Lower leg skin (tissue), 4 donors: ENCODE results near the gene CTTN. TPM values are rescaled to one million over a fixed set of nuclear protein-coding genes. Genes with fewer than 3 reads are reported as not detected.
A peak's percentile ranks its signal among the peaks of the same experiment; 100 is the strongest.

Source experiments
- DNase-seq, 2 donors: peaks; one replicate each; pipeline ENCODE4 v3.0.0-alpha.2; 2019; ENCODE audit warnings: low spot score in 2 of 2
- H3K4me3 ChIP-seq: fragments of 200-600 bp; sonication (generic); 2 replicates; pipeline ENCODE4 v1.5.1; 2017; ENCODE audit warnings: mild to moderate bottlenecking, low read depth; ENCODE audit not compliant: poor library complexity, severe bottlenecking
- CTCF ChIP-seq, 3 donors: fragments of 450-650 bp; IDR thresholded peaks; one replicate each; pipeline ENCODE4 v1.5.1; 2016; ENCODE audit warnings: antibody characterized with exemption in 3 of 3, mild to moderate bottlenecking in 3 of 3, moderate library complexity in 2 of 3
- POLR2A ChIP-seq, 2 donors: fragments of 450-650 bp; IDR thresholded peaks; one replicate each; pipeline ENCODE4 v1.6.1; 2016 to 2017; ENCODE audit warnings: antibody characterized with exemption in 2 of 2, mild to moderate bottlenecking in 1 of 2, moderate library complexity in 1 of 2
- WGBS, 2 donors: methylation state at CpG; one replicate each; pipeline ENCODE4 v1.1.5; 2018; 5-methylcytosine and 5-hydroxymethylcytosine counted together
- intact Hi-C: fragments of 100-400 bp; cut with DNase I; formaldehyde crosslinking; loops from one replicate; pipeline ENCODE4 v1.15.0; 2023; ENCODE audit warnings: low total_unique reads
- total RNA-seq, 4 donors: library from RNA; depleted of rRNA; stranded (reverse); fragments of >200 nt; gene quantifications; one replicate each; pipeline ENCODE4 v1.1.0, GENCODE V29; 2016

The CTTN gene
- total RNA-seq, 4 donors from 2014 or later: 251 to 343 (median 288) TPM

DNA sequence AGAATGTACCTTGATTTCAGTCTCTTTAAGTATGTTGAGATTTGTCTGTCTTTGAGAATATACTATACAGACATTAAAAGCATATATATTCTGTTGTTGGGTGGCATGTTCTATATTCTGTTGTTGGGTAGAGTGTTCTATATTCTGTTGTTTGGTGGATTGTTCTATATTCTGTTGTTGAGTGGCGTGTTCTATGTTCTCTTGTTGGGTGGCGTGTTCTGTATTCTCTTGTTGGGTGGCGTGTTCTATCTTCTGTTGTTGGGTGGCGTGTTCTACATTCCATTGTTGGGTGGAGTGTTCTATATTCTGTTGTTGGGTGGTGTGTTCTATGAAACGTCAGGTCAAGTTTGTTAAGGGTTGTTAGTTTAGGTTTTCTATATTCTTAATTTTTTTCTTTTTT lies 27.1 kb upstream of the CTTN start:
- WGBS, 2 donors: 62 to 63% methylated on average over 5 of the region's 5 CpGs
- DNase-seq: no peak
- no peak overlapping the region for H3K4me3 ChIP-seq
- no peak for TF ChIP-seq CTCF (IDR thresholded peaks at IDR 0.05)
- TF ChIP-seq POLR2A (IDR thresholded peaks at IDR 0.05): no peak
- intact Hi-C loops: no loop called here

GRCh38 chr11:70372076-70372475 lies 26.3 kb upstream of the CTTN start:
- no peak overlapping the region for H3K4me3 ChIP-seq
- 94 to 97% methylated on average over 8 of the region's 8 CpGs for WGBS, 2 donors
- peak in 1 of 2 donors; percentile 39 for DNase-seq
- TF ChIP-seq POLR2A (IDR thresholded peaks at IDR 0.05): no peak
- TF ChIP-seq CTCF (IDR thresholded peaks at IDR 0.05): no peak
- intact Hi-C loops: no loop called here

GRCh38 chr11:70376621-70377020 lies 21.7 kb upstream of the CTTN start:
- DNase-seq: peak in 1 of 2 donors; percentile 48
- no peak for TF ChIP-seq CTCF (IDR thresholded peaks at IDR 0.05)
- no peak for TF ChIP-seq POLR2A (IDR thresholded peaks at IDR 0.05)
- intact Hi-C loops: no loop called here
- H3K4me3 ChIP-seq: no peak overlapping the region
- 89 to 96% methylated on average over 12 of the region's 12 CpGs for WGBS, 2 donors

GRCh38 chr11:70377645-70378044 lies 20.7 kb upstream of the CTTN start:
- DNase-seq: peak in 1 of 2 donors; percentile 40
- TF ChIP-seq POLR2A (IDR thresholded peaks at IDR 0.05) (no peak), CTCF (IDR thresholded peaks at IDR 0.05) (no peak)
- 93 to 94% methylated on average over 8 of the region's 8 CpGs for WGBS, 2 donors
- no peak overlapping the region for H3K4me3 ChIP-seq
- intact Hi-C loops: no loop called here

DNA sequence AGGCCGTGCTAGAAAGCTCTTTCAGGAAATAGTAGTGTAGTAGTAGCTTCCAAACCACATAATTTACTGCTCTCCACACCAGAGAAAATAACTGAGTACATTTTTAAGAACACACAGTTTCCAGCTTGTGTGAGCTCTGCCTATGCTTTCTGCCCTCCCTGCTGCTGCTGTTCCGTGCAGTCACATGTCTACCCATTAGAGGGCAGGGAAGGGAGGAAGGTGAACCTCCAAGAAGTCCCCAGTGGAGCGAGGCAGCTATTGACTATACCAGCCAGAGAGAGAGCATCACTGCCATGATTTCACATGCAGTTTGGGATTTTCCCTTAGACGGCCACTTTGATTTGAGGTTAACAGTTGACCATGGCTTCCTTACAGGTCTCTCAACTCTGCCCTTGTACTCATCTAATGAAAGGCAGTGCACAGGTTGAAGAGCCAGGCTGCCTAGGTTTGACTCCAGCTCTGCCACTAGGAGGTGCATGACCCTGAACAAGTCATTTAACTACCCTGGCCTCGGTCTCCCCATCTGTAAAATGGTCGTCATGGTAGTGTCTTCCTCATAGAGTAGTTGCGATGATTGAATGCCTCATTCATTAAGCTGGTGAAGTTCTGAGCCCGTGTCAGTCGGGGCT lies 19.7 kb upstream of the CTTN start:
- no peak for TF ChIP-seq POLR2A (IDR thresholded peaks at IDR 0.05)
- no peak for TF ChIP-seq CTCF (IDR thresholded peaks at IDR 0.05)
- intact Hi-C loops: no loop called here
- H3K4me3 ChIP-seq: no peak overlapping the region
- peak in 1 of 2 donors; percentile 32 for DNase-seq
- WGBS, 2 donors: 81 to 94% methylated on average over 9 of the region's 9 CpGs

- intact Hi-C loops: no loop called here
- H3K4me3 ChIP-seq: no peak overlapping the region
- 89 to 96% methylated on average over 8 of the region's 8 CpGs for whole genome bisulfite sequencing, 2 donors
- DNase-seq: peak in 1 of 2 donors; percentile 17
- no peak for TF ChIP-seq CTCF (IDR thresholded peaks at IDR 0.05)
- no peak for TF ChIP-seq POLR2A (IDR thresholded peaks at IDR 0.05)
Observed at GRCh38 chr11:70381350-70381749, 17.0 kb upstream of the CTTN start.
